Body of pancreas (tissue), 4 donors: Measurements from ENCODE around the gene SLC45A2.

Experiments
- POLR2A ChIP-seq, 3 donors: fragments of 450-650 bp; IDR thresholded peaks; one replicate each; pipeline ENCODE4 v1.6.1; 2016; ENCODE audit warnings: antibody characterized with exemption in 3 of 3, mild to moderate bottlenecking in 2 of 3
- TF ChIP-seq, protein P1 (sequence below), 7 experiments: fragments of 450-650 bp in 4 of 7; fragments of 200-600 bp in 3 of 7; sonication (generic) in 3 of 7; IDR thresholded peaks; one replicate each; pipeline ENCODE4 v1.5.1; 2016 to 2019; ENCODE audit warnings: antibody characterized with exemption in 7 of 7

DNA sequence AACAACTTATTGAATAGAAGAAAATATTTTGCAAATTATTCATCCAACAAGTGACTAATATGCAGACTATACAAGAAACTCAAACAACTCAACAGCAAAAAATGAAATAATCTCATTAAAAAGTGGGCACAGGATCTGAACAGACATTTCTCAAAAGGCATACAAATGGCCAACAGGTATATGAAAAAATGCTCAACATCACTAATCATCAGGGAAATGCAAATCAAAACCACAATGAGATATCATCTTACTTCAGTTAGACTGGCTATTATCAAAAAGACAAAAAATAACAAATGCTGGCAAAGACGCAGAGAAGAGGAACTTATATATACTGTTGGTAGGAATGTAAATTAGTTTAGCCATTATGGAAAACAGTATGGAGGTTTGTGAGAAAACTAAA is 25.1 kb upstream of the SLC45A2 start:
- TF ChIP-seq, protein P1, sequence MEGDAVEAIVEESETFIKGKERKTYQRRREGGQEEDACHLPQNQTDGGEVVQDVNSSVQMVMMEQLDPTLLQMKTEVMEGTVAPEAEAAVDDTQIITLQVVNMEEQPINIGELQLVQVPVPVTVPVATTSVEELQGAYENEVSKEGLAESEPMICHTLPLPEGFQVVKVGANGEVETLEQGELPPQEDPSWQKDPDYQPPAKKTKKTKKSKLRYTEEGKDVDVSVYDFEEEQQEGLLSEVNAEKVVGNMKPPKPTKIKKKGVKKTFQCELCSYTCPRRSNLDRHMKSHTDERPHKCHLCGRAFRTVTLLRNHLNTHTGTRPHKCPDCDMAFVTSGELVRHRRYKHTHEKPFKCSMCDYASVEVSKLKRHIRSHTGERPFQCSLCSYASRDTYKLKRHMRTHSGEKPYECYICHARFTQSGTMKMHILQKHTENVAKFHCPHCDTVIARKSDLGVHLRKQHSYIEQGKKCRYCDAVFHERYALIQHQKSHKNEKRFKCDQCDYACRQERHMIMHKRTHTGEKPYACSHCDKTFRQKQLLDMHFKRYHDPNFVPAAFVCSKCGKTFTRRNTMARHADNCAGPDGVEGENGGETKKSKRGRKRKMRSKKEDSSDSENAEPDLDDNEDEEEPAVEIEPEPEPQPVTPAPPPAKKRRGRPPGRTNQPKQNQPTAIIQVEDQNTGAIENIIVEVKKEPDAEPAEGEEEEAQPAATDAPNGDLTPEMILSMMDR (IDR thresholded peaks at IDR 0.05), result no peak
- no peak for TF ChIP-seq POLR2A (IDR thresholded peaks at IDR 0.05)
